IPS-15b (cell line): Measurements from ENCODE around the gene CKS1B.

Source experiments
- H3K27me3 ChIP-seq: one replicate; pipeline ENCODE4 v1.6.1; 2013; ENCODE audit warnings: low read length; ENCODE audit not compliant: control insufficient read depth, insufficient read depth
- H3K36me3 ChIP-seq: one replicate; pipeline ENCODE4 v1.6.1; 2013; ENCODE audit warnings: low read length; ENCODE audit not compliant: control insufficient read depth, insufficient read depth
- H3K4me1 ChIP-seq: one replicate; pipeline ENCODE4 v1.6.1; 2013; ENCODE audit warnings: mild to moderate bottlenecking, low read length; ENCODE audit not compliant: control insufficient read depth, insufficient read depth
- H3K4me3 ChIP-seq: one replicate; pipeline ENCODE4 v1.5.1; 2013; ENCODE audit warnings: low read depth, low read length
- H3K9ac ChIP-seq: one replicate; pipeline ENCODE4 v1.6.1; 2013; ENCODE audit warnings: low read depth, mild to moderate bottlenecking, low read length
- H3K9me3 ChIP-seq: one replicate; pipeline ENCODE4 v1.6.1; 2013; ENCODE audit warnings: mild to moderate bottlenecking, low read length; ENCODE audit not compliant: control insufficient read depth, insufficient read depth

The CKS1B gene

GRCh38 chr1:155017946-155018316, 43.5 kb downstream of the CKS1B start:
- Histone ChIP-seq H3K9ac (no peak overlapping the region), H3K36me3 (peaks cover 17% of the 10 kb centered on the region), H3K27me3 (no peaks in the 10 kb centered on the region), H3K4me1 (peaks cover 9% of the 10 kb centered on the region), H3K4me3 (peak overlapping the region; percentile 52), H3K9me3 (no peaks in the 10 kb centered on the region)

GRCh38 chr1:155018617-155019348, 44.3 kb downstream of the CKS1B start:
- H3K9me3 ChIP-seq: no peaks in the 10 kb centered on the region
- H3K9ac ChIP-seq: no peak overlapping the region
- no peak overlapping the region for H3K4me3 ChIP-seq
- H3K4me1 ChIP-seq: peaks cover 4% of the 10 kb centered on the region
- no peaks in the 10 kb centered on the region for H3K27me3 ChIP-seq
- peaks cover 17% of the 10 kb centered on the region for H3K36me3 ChIP-seq

GRCh38 chr1:155019377-155020245, 45.1 kb downstream of the CKS1B start:
- peaks cover 12% of the 10 kb centered on the region for H3K36me3 ChIP-seq
- H3K9me3 ChIP-seq: no peaks in the 10 kb centered on the region
- no peaks in the 10 kb centered on the region for H3K27me3 ChIP-seq
- peaks cover 2% of the 10 kb centered on the region for H3K4me1 ChIP-seq
- H3K9ac ChIP-seq: no peak overlapping the region
- H3K4me3 ChIP-seq: no peak overlapping the region

GRCh38 chr1:155022136-155022926, 47.9 kb downstream of the CKS1B start:
- H3K9me3 ChIP-seq: no peaks in the 10 kb centered on the region
- H3K9ac ChIP-seq: no peak overlapping the region
- H3K4me1 ChIP-seq: no peaks in the 10 kb centered on the region
- H3K27me3 ChIP-seq: no peaks in the 10 kb centered on the region
- H3K4me3 ChIP-seq: no peak overlapping the region
- no peaks in the 10 kb centered on the region for H3K36me3 ChIP-seq

- no peak overlapping the region for H3K4me3 ChIP-seq
- no peaks in the 10 kb centered on the region for H3K36me3 ChIP-seq
- H3K9me3 ChIP-seq: no peaks in the 10 kb centered on the region
- no peaks in the 10 kb centered on the region for H3K4me1 ChIP-seq
- H3K27me3 ChIP-seq: no peaks in the 10 kb centered on the region
- H3K9ac ChIP-seq: no peak overlapping the region
Measured at GRCh38 chr1:155022927-155023236, 48.4 kb downstream of the CKS1B start.

- H3K27me3 ChIP-seq: no peaks in the 10 kb centered on the region
Measured at GRCh38 chr1:155023627-155024026, 49.1 kb downstream of the CKS1B start.

GRCh38 chr1:155024315-155024714, 49.8 kb downstream of the CKS1B start:
- Histone ChIP-seq H3K36me3 (no peaks in the 10 kb centered on the region), H3K4me3 (no peak overlapping the region), H3K4me1 (no peaks in the 10 kb centered on the region), H3K27me3 (no peaks in the 10 kb centered on the region), H3K9ac (no peak overlapping the region), H3K9me3 (no peaks in the 10 kb centered on the region)

More at GRCh38 chr1:155023627-155024026, 49.1 kb downstream of the CKS1B start:
- Histone ChIP-seq H3K9ac (no peak overlapping the region), H3K4me1 (no peaks in the 10 kb centered on the region), H3K4me3 (no peak overlapping the region), H3K9me3 (no peaks in the 10 kb centered on the region), H3K36me3 (no peaks in the 10 kb centered on the region)

GRCh38 chr1:155026154-155026553, 51.7 kb downstream of the CKS1B start:
- Histone ChIP-seq H3K27me3 (no peaks in the 10 kb centered on the region), H3K4me3 (no peak overlapping the region), H3K9me3 (no peaks in the 10 kb centered on the region), H3K9ac (no peak overlapping the region), H3K36me3 (no peaks in the 10 kb centered on the region), H3K4me1 (no peaks in the 10 kb centered on the region)

- no peak overlapping the region for H3K4me3 ChIP-seq
- H3K27me3 ChIP-seq: no peaks in the 10 kb centered on the region
- H3K36me3 ChIP-seq: no peaks in the 10 kb centered on the region
- no peaks in the 10 kb centered on the region for H3K4me1 ChIP-seq
- no peak overlapping the region for H3K9ac ChIP-seq
- no peaks in the 10 kb centered on the region for H3K9me3 ChIP-seq
Measured at GRCh38 chr1:155026588-155026987, 52.1 kb downstream of the CKS1B start.
